ENCODE measurements around the gene SLC7A8. TPM values are rescaled to one million over a fixed set of nuclear protein-coding genes. Genes with fewer than 3 reads are reported as not detected.

SLC7A8 gene
- total RNA-seq, 3 donors from 2014 or later (not counting 1 experiment from before 2014, with no cell fraction given): 0.42 to 1.2 (median 1.0) TPM

GRCh38 chr14:23167116-23167847 is 16.2 kb downstream of the SLC7A8 start:
- Mint-ChIP-seq H3K36me3 (no peaks in the 10 kb centered on the region), H3K27me3 (ENCODE audit: low read depth in 2 of 2) (peaks cover 10 to 13% of the 10 kb centered on the region in 2 donors), H3K9me3 (no peaks in the 10 kb centered on the region), H3K4me1 (peaks cover 4 to 8% of the 10 kb centered on the region in 2 donors), H3K27ac (no peak overlapping the region), H3K4me3 (no peak overlapping the region)
- H3K27ac ChIP-seq (ENCODE audit: low read length): no peak overlapping the region
- no peak overlapping the region for H3K4me3 ChIP-seq (ENCODE audit: low read length)
- TF ChIP-seq CTCF (IDR thresholded peaks at IDR 0.05): no peak
- H3K27me3 ChIP-seq (ENCODE audit: control insufficient read depth, insufficient read depth, low read length): no peaks in the 10 kb centered on the region
- intact Hi-C loops (cut with micrococcal nuclease): no loop called here
- ATAC-seq (no peak), DNase-seq (no peak)
- no peaks in the 10 kb centered on the region for H3K9me3 ChIP-seq (ENCODE audit: control insufficient read depth, insufficient read depth, low read length)
- no peaks in the 10 kb centered on the region for H3K36me3 ChIP-seq (ENCODE audit: control insufficient read depth, insufficient read depth, low read length)
- H3K4me1 ChIP-seq (ENCODE audit: control insufficient read depth, insufficient read depth, low read length): peaks cover 6% of the 10 kb centered on the region
- 91% methylated on average over 7 of the region's 9 CpGs for WGBS (ENCODE audit: insufficient coverage)

GRCh38 chr14:23164949-23165348 is 18.5 kb downstream of the SLC7A8 start:
- Histone ChIP-seq H3K4me1 (ENCODE audit: control insufficient read depth, insufficient read depth, low read length) (peaks cover 6% of the 10 kb centered on the region), H3K4me3 (ENCODE audit: low read length) (no peak overlapping the region), H3K9me3 (ENCODE audit: control insufficient read depth, insufficient read depth, low read length) (no peaks in the 10 kb centered on the region), H3K27me3 (ENCODE audit: control insufficient read depth, insufficient read depth, low read length) (no peaks in the 10 kb centered on the region), H3K36me3 (ENCODE audit: control insufficient read depth, insufficient read depth, low read length) (no peaks in the 10 kb centered on the region), H3K27ac (ENCODE audit: low read length) (no peak overlapping the region)
- H3K4me3 Mint-ChIP-seq: no peak overlapping the region
- H3K27ac Mint-ChIP-seq: no peak overlapping the region
- DNase-seq: no peak
- H3K27me3 Mint-ChIP-seq (ENCODE audit: low read depth in 2 of 2): peaks cover 10 to 12% of the 10 kb centered on the region in 2 donors
- intact Hi-C loops (cut with micrococcal nuclease): no loop called here
- TF ChIP-seq CTCF (IDR thresholded peaks at IDR 0.05): no peak
- no peaks in the 10 kb centered on the region for H3K9me3 Mint-ChIP-seq
- H3K36me3 Mint-ChIP-seq: no peaks in the 10 kb centered on the region
- no peak for ATAC-seq
- 84% methylated on average over 3 of the region's 5 CpGs for WGBS (ENCODE audit: insufficient coverage)
- H3K4me1 Mint-ChIP-seq: peaks cover 8 to 19% of the 10 kb centered on the region in 2 donors

- H3K27ac Mint-ChIP-seq: no peak overlapping the region
Measured at GRCh38 chr14:23164250-23164649, 19.2 kb downstream of the SLC7A8 start.

More at GRCh38 chr14:23164250-23164649, 19.2 kb downstream of the SLC7A8 start:
- Mint-ChIP-seq H3K27me3 (ENCODE audit: low read depth in 2 of 2) (peaks cover 12 to 14% of the 10 kb centered on the region in 2 donors), H3K36me3 (no peaks in the 10 kb centered on the region), H3K4me1 (peaks cover 8 to 19% of the 10 kb centered on the region in 2 donors), H3K4me3 (no peak overlapping the region), H3K9me3 (no peaks in the 10 kb centered on the region)
- ATAC-seq (no peak), DNase-seq (no peak)
- Histone ChIP-seq H3K4me1 (ENCODE audit: control insufficient read depth, insufficient read depth, low read length) (peaks cover 6% of the 10 kb centered on the region), H3K27ac (ENCODE audit: low read length) (no peak overlapping the region), H3K4me3 (ENCODE audit: low read length) (no peak overlapping the region), H3K36me3 (ENCODE audit: control insufficient read depth, insufficient read depth, low read length) (no peaks in the 10 kb centered on the region), H3K27me3 (ENCODE audit: control insufficient read depth, insufficient read depth, low read length) (no peaks in the 10 kb centered on the region), H3K9me3 (ENCODE audit: control insufficient read depth, insufficient read depth, low read length) (no peaks in the 10 kb centered on the region)
- intact Hi-C loops (cut with micrococcal nuclease): no loop called here
- no peak for TF ChIP-seq CTCF (IDR thresholded peaks at IDR 0.05)
- WGBS (ENCODE audit: insufficient coverage): 75% methylated on average over 2 of the region's 2 CpGs

All from natural killer cell (primary cell).